ENCODE measurements around the gene EP300.
"Not testable (repeated sequence)": the region's sequence is repeated elsewhere in the genome, so short reads cannot be mapped to it uniquely, and the experiment has no call there.

Gene EP300

DNA sequence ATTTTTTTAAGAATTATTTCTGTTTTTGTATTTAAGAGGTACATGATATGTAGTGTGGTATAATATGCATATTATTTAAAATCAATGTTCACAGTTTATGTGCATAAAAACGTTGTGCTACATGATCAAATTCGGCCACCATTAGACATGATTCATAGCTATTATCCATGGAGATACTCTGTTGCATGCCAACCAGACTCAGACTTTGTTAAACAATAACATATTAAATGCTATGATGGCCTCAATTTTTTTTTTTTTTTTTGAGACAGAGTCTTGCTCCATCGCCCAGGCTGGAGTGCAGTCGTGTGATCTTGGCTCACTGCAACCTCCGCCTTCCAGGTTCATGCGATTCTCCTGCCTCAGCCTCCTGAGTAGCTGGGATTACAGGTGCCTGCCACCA is 53.5 kb downstream of the EP300 start:
- intact Hi-C loops (cut with DNase I) = not testable (repeated sequence)

GRCh38 chr22:41146573-41146972 is 54.2 kb downstream of the EP300 start:
- DNase-seq = no peak
- intact Hi-C loops (cut with DNase I) = no loop called here

More for the DNA sequence above, 53.5 kb downstream of the EP300 start:
- not testable (repeated sequence) for DNase-seq

- intact Hi-C loops (cut with DNase I) = no loop called here
- no peak for DNase-seq
Measured at GRCh38 chr22:41147722-41148121, 55.3 kb downstream of the EP300 start.

- intact Hi-C loops (cut with DNase I) = no loop called here
- no peak for DNase-seq
Measured at GRCh38 chr22:41152902-41153301, 60.5 kb downstream of the EP300 start.

DNA sequence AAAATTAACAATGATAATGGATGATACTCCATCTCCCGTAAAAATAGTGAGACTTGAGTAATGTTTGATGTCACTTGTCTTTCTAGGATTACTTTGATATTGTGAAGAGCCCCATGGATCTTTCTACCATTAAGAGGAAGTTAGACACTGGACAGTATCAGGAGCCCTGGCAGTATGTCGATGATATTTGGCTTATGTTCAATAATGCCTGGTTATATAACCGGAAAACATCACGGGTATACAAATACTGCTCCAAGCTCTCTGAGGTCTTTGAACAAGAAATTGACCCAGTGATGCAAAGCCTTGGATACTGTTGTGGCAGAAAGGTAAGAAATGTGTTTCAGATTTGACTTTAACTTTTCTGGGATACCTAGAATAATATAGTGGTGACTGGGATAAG is 64.7 kb downstream of the EP300 start:
- intact Hi-C loops (cut with DNase I) = no loop called here
- DNase-seq = no peak

DNA sequence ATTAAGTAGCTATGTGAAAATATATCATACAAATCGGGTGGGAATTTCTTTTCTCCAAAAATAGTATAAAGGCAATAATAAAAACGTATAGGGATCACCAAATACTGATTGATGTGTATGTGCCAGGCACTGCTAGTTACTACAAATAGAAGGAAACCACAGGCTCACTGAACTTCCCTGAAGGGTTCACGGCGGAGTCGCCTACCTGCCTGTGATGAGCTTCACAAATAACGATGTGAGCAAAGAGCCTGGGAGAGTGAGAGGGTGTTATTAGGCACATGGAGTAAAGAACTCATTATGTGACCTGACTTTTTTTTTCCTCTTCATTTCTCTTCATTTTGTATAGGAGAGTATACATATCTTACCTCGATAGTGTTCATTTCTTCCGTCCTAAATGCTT is 76.8 kb downstream of the EP300 start:
- no peak for DNase-seq
- intact Hi-C loops (cut with DNase I) = no loop called here

GRCh38 chr22:41171996-41172395 is 79.6 kb downstream of the EP300 start:
- no peak for DNase-seq
- intact Hi-C loops (cut with DNase I) = no loop called here

DNA sequence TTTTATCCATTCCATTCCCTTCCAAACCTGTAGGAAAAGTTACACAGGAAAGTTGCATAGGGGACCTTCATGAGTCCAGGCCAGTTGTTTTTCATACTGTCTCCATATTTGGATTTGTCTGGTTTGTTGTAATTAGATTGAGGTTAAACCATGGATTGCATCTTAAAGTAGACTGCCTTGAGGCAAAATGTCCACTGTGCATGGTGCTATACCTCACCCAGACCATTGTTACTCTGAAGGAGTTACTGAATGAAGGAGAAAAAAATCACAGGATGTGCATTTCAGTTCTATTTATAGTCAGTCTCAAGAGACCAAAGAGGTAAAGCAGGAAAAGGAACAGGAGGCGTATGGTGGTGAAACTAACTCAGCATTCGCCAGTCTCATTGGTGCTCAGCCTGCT is 83.2 kb downstream of the EP300 start:
- DNase-seq = no peak
- intact Hi-C loops (cut with DNase I) = no loop called here

GRCh38 chr22:41177040-41177621 is 84.7 kb downstream of the EP300 start:
- DNase-seq = peak in 1 of 10 donors; percentile 84
- intact Hi-C loops (cut with DNase I) = no loop called here

DNA sequence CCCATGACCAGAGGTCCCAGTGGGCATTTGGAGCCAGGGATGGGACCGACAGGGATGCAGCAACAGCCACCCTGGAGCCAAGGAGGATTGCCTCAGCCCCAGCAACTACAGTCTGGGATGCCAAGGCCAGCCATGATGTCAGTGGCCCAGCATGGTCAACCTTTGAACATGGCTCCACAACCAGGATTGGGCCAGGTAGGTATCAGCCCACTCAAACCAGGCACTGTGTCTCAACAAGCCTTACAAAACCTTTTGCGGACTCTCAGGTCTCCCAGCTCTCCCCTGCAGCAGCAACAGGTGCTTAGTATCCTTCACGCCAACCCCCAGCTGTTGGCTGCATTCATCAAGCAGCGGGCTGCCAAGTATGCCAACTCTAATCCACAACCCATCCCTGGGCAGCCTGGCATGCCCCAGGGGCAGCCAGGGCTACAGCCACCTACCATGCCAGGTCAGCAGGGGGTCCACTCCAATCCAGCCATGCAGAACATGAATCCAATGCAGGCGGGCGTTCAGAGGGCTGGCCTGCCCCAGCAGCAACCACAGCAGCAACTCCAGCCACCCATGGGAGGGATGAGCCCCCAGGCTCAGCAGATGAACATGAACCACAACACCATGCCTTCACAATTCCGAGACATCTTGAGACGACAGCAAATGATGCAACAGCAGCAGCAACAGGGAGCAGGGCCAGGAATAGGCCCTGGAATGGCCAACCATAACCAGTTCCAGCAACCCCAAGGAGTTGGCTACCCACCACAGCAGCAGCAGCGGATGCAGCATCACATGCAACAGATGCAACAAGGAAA is 85.4 kb downstream of the EP300 start:
- intact Hi-C loops (cut with DNase I) = no loop called here
- DNase-seq = no peak

DNA sequence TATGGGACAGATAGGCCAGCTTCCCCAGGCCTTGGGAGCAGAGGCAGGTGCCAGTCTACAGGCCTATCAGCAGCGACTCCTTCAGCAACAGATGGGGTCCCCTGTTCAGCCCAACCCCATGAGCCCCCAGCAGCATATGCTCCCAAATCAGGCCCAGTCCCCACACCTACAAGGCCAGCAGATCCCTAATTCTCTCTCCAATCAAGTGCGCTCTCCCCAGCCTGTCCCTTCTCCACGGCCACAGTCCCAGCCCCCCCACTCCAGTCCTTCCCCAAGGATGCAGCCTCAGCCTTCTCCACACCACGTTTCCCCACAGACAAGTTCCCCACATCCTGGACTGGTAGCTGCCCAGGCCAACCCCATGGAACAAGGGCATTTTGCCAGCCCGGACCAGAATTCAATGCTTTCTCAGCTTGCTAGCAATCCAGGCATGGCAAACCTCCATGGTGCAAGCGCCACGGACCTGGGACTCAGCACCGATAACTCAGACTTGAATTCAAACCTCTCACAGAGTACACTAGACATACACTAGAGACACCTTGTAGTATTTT is 86.1 kb downstream of the EP300 start:
- peak; percentile 52 to 93 (median 65) for DNase-seq
- intact Hi-C loops (cut with DNase I) = no loop called here

- DNase-seq; intact Hi-C loops (cut with DNase I): not testable (repeated sequence)
Measured at GRCh38 chr22:41180362-41180761, 88.0 kb downstream of the EP300 start.

DNA sequence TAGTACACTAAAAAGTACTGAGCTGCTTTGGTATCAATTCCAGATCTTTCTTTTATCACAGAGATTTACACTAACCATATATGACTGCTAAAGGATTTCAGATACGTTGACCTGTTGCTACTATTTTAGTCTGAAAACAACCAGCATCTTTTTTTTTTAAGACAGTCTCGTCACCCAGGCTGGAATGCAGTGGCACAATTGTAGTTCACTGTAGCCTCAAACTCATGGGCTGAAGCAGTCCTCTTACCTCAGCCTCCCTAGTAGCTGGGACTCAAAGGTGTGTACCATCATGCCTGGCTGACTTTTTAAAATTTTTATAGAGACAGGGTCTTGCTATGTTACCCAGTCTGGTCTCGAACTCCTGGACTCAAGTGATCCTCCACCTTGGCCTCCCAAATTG is 88.5 kb downstream of the EP300 start:
- intact Hi-C loops (cut with DNase I) = no loop called here
- DNase-seq = no peak

GRCh38 chr22:41181349-41182241 is 89.2 kb downstream of the EP300 start:
- DNase-seq = no peak
- intact Hi-C loops (cut with DNase I) = no loop called here

DNA sequence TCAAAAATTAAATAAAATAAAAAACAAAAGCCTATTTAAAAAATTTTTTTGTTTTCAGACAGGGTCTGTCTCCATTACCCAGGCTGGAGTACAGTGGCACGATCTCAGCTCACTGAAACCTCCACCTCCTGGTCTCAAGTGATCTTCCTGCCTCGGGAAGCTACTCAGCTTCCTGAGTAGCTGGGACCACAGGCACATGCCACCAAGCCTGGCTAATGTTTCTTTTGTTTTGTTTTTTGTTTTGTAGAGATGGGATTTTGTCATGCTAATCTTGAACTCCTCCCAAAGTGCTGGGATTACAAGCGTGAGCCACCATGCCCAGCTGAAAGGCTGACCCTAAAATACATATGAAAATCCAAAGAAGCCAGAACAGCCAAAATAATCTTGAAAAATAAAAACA is 92.3 kb downstream of the EP300 start:
- intact Hi-C loops (cut with DNase I) = no loop called here
- DNase-seq = no peak

- DNase-seq = no peak
- intact Hi-C loops (cut with DNase I) = no loop called here
Measured at GRCh38 chr22:41191467-41191866, 99.1 kb downstream of the EP300 start.

DNA sequence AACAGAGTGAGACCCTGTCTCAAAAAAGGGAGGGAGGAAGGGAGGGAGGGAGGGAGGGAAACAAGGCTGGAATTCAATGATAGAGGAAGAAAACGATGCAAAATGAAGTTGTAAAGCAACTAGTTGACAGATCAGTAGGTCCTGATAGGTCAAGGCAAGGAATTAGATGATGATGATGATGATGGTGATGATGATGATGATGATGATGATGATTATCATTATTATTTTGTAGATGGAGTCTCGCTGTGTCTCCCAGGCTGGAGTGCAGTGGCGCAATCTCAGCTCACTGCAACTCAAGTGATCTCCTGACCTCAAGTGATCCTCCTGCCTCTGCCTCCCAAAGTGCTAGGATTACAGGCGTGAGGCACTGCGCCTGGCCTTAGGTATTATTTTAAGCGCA is 101.4 kb downstream of the EP300 start:
- peak in 1 of 10 donors; percentile 24 for DNase-seq
- intact Hi-C loops (cut with DNase I) = no loop called here

- DNase-seq = peak; percentile 73 to 98 (median 85)
- intact Hi-C loops (cut with DNase I) = loop anchor here (5.0 kb wide), 2 partner anchors 105 to 245 kb away; partner anchors contain the start of genes EP300 and RBX1
Measured at GRCh38 chr22:41197038-41197972, 104.9 kb downstream of the EP300 start.

GRCh38 chr22:41198027-41198580 is 105.7 kb downstream of the EP300 start:
- intact Hi-C loops (cut with DNase I) = loop anchor here (5.0 kb wide), 2 partner anchors 106 to 246 kb away; partner anchors contain the start of genes EP300 and RBX1
- peak in 5 of 10 donors; percentile 23 to 87 (median 84) for DNase-seq

All from posterior cingulate gyrus (tissue), 11 donors.